DMS53 treated with DMSO at 0.1 percent for 48 hours (cell line): ENCODE measurements around the gene TROAP.
"Not testable (repeated sequence)": the region's sequence is repeated elsewhere in the genome, so short reads cannot be mapped to it uniquely, and the experiment has no call there.

Experiments used
- DNase-seq: peaks from one replicate; lab custom pipeline; 2025; ENCODE audit not compliant: unreplicated experiment; lab: John Stamatoyannopoulos, UW

Gene TROAP

GRCh38 chr12:49322708-49323523 lies at the start of gene TROAP:
Gene TROAP, plus strand, starts transcription at chr12:49323255. Its CDS starts 354 bp downstream, at chr12:49323609.
- DNase-seq, result peak; percentile 98

GRCh38 chr12:49273726-49274395 lies 49.2 kb upstream of the TROAP start:
- DNase-seq, result no peak

GRCh38 chr12:49274396-49275069 lies 48.5 kb upstream of the TROAP start:
- no peak for DNase-seq

GRCh38 chr12:49276304-49277290 lies 46.5 kb upstream of the TROAP start:
- DNase-seq, result no peak

GRCh38 chr12:49277466-49277865 lies 45.6 kb upstream of the TROAP start:
- no peak for DNase-seq

GRCh38 chr12:49279706-49280159 lies 43.3 kb upstream of the TROAP start:
- no peak for DNase-seq

GRCh38 chr12:49280545-49280944 lies 42.5 kb upstream of the TROAP start:
- not testable (repeated sequence) for DNase-seq

- no peak for DNase-seq
Measured at GRCh38 chr12:49282302-49282701, 40.8 kb upstream of the TROAP start.

- DNase-seq, result not testable (repeated sequence)
Measured at GRCh38 chr12:49282740-49283375, 40.2 kb upstream of the TROAP start.

GRCh38 chr12:49283541-49284429 lies 39.3 kb upstream of the TROAP start:
- DNase-seq, result no peak

- DNase-seq, result no peak
Measured at GRCh38 chr12:49284672-49285071, 38.4 kb upstream of the TROAP start.

GRCh38 chr12:49287876-49288275 lies 35.2 kb upstream of the TROAP start:
- DNase-seq, result no peak

- peak; percentile 21 for DNase-seq
Measured at GRCh38 chr12:49288412-49288853, 34.6 kb upstream of the TROAP start.

- no peak for DNase-seq
Measured at GRCh38 chr12:49288922-49289555, 34.0 kb upstream of the TROAP start.

GRCh38 chr12:49292729-49293055 lies 30.4 kb upstream of the TROAP start:
- no peak for DNase-seq

GRCh38 chr12:49293056-49293956 lies 29.7 kb upstream of the TROAP start:
- no peak for DNase-seq

- no peak for DNase-seq
Measured at GRCh38 chr12:49294086-49294803, 28.8 kb upstream of the TROAP start.
